Large intestine (tissue), 3 donors: ENCODE measurements around the gene PACSIN1. TPM values are rescaled to one million over a fixed set of nuclear protein-coding genes. Genes with fewer than 3 reads are reported as not detected.

Experiments
- DNase-seq, 2 donors: peaks; one replicate each; pipeline versions ENCODE4 v3.0.0 to v3.0.0-alpha.2; 2013
- H3K27ac ChIP-seq: one replicate; pipeline ENCODE4 v1.5.1; 2013; ENCODE audit warnings: low read length
- H3K27me3 ChIP-seq: 2 replicates; pipeline ENCODE4 v1.6.1; 2013; ENCODE audit warnings: low read length; ENCODE audit not compliant: control insufficient read depth, insufficient read depth
- H3K36me3 ChIP-seq: 2 replicates; pipeline ENCODE4 v1.6.1; 2013; ENCODE audit warnings: low read length; ENCODE audit not compliant: control insufficient read depth, insufficient read depth
- H3K4me1 ChIP-seq: one replicate; pipeline ENCODE4 v1.6.1; 2013; ENCODE audit warnings: low read length; ENCODE audit not compliant: control insufficient read depth, insufficient read depth
- H3K4me3 ChIP-seq: one replicate; pipeline ENCODE4 v1.5.1; 2013; ENCODE audit warnings: low read length
- H3K9me3 ChIP-seq: one replicate; pipeline ENCODE4 v1.6.1; 2013; ENCODE audit warnings: mild to moderate bottlenecking, low read depth, low read length, moderate library complexity; ENCODE audit not compliant: control insufficient read depth
- WGBS: methylation state at CpG from one replicate; pipeline ENCODE4 v1.1.5; 2013; ENCODE audit warnings: low lambda C conversion rate; ENCODE audit not compliant: insufficient coverage; 5-methylcytosine and 5-hydroxymethylcytosine counted together
- polyA plus RNA-seq: library from polyadenylated mRNA; unstranded; fragments of 120-200 nt; gene quantifications from one replicate; pipeline ENCODE4 v1.2.1, GENCODE V29; 2013

PACSIN1 gene
- polyA plus RNA-seq, 1 donor = 0.33 TPM

DNA sequence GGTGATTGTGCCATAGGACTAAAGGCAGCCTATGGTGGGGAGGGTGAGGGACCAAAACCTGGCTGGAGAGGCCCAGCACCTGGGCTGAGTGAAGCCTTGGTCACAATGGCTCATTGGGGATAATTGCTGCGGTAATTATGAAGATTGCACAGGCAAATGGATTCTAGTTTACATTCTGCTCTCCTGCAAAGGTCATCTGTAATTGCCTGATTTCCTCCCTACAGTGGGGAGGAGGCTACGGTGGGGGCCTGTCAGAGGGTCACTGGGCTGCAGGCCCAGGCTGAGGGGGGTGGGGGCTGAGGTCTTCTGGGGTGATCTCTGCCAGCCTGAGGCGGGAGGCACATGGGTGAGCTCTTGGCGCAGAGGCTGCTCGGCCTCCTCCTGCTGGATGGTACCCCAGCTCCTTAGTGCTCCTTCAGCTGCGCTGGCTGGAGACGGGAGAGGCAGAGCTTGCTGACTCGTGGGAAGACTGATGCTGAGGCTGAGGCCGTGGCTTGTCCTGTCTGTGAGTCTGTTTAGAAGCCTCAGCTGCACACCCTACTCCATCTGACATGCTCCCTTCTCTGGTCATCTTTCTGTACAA is 30.3 kb downstream of the PACSIN1 start:
- no CpG with 5 or more reads among the region's 9 CpGs for WGBS
- no peaks in the 10 kb centered on the region for H3K27me3 ChIP-seq
- H3K36me3 ChIP-seq = no peaks in the 10 kb centered on the region
- no peak overlapping the region for H3K4me3 ChIP-seq
- H3K9me3 ChIP-seq = no peaks in the 10 kb centered on the region
- DNase-seq = no peak
- H3K27ac ChIP-seq = no peak overlapping the region
- H3K4me1 ChIP-seq = no peaks in the 10 kb centered on the region

DNA sequence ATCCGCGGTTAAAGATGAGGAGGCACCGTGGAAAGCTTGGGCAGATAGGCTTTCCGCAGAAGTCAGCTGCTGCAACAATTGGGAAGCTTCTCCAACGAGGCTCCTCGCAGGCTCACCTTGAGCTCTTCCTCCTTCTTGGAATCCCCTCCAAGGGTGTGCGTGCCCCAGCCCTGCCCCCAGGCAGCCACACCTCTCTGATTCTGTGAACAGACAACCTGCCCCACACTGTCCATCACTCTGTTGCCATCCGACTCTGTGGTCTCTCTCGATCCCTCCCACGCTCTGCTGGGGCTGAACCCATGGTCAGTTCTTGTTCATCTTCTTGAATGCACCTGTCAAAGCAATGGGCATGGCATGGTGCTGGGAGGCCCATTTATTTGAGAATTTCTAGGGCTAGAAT is 31.5 kb downstream of the PACSIN1 start:
- DNase-seq = no peak
- no CpG with 5 or more reads among the region's 10 CpGs for WGBS
- H3K9me3 ChIP-seq = no peaks in the 10 kb centered on the region
- no peak overlapping the region for H3K4me3 ChIP-seq
- H3K36me3 ChIP-seq = no peaks in the 10 kb centered on the region
- no peaks in the 10 kb centered on the region for H3K4me1 ChIP-seq
- no peaks in the 10 kb centered on the region for H3K27me3 ChIP-seq
- H3K27ac ChIP-seq = no peak overlapping the region

DNA sequence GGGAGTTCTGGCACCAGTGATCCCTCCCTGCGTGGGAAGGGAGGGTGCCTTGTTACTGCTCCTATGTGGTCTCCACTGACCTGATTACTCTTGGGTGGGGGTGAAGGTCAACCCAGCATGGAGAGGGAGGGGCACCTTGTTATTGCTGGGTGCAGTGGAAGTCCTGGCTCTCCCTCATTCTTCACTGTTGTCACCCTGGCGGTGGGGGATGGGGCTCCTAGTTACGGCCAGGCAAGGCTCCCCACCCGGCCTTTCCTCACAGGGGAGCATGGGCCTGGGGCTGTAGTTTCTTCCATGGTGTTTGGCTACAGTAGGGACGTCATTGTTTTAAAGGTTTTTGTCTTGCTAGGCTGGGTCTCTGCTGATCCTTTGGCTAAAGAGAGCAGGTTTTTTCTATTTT is 40.8 kb downstream of the PACSIN1 start:
- Histone ChIP-seq H3K4me1 (no peaks in the 10 kb centered on the region), H3K9me3 (no peaks in the 10 kb centered on the region), H3K36me3 (no peaks in the 10 kb centered on the region), H3K27me3 (no peaks in the 10 kb centered on the region), H3K4me3 (no peak overlapping the region), H3K27ac (no peak overlapping the region)
- no CpG with 5 or more reads among the region's 5 CpGs for WGBS
- DNase-seq = peak in 1 of 2 donors; percentile 30

GRCh38 chr6:34508425-34508824 is 42.5 kb downstream of the PACSIN1 start:
- Histone ChIP-seq H3K36me3 (no peaks in the 10 kb centered on the region), H3K4me3 (no peak overlapping the region), H3K27me3 (no peaks in the 10 kb centered on the region), H3K27ac (no peak overlapping the region), H3K9me3 (no peaks in the 10 kb centered on the region), H3K4me1 (no peaks in the 10 kb centered on the region)
- WGBS = no CpG with 5 or more reads among the region's 3 CpGs
- DNase-seq = no peak

GRCh38 chr6:34509782-34510181 is 43.9 kb downstream of the PACSIN1 start:
- H3K36me3 ChIP-seq = no peaks in the 10 kb centered on the region
- no CpG with 5 or more reads among the region's 4 CpGs for WGBS
- H3K4me1 ChIP-seq = no peaks in the 10 kb centered on the region
- H3K4me3 ChIP-seq = no peak overlapping the region
- H3K9me3 ChIP-seq = no peaks in the 10 kb centered on the region
- no peak overlapping the region for H3K27ac ChIP-seq
- no peak for DNase-seq
- peaks cover 8% of the 10 kb centered on the region for H3K27me3 ChIP-seq

GRCh38 chr6:34510299-34510698 is 44.4 kb downstream of the PACSIN1 start:
- Histone ChIP-seq H3K4me1 (no peaks in the 10 kb centered on the region), H3K27me3 (peaks cover 14% of the 10 kb centered on the region), H3K36me3 (no peaks in the 10 kb centered on the region), H3K9me3 (no peaks in the 10 kb centered on the region), H3K27ac (no peak overlapping the region), H3K4me3 (no peak overlapping the region)
- DNase-seq = no peak
- 92% methylated on average over 2 of the region's 4 CpGs for WGBS

DNA sequence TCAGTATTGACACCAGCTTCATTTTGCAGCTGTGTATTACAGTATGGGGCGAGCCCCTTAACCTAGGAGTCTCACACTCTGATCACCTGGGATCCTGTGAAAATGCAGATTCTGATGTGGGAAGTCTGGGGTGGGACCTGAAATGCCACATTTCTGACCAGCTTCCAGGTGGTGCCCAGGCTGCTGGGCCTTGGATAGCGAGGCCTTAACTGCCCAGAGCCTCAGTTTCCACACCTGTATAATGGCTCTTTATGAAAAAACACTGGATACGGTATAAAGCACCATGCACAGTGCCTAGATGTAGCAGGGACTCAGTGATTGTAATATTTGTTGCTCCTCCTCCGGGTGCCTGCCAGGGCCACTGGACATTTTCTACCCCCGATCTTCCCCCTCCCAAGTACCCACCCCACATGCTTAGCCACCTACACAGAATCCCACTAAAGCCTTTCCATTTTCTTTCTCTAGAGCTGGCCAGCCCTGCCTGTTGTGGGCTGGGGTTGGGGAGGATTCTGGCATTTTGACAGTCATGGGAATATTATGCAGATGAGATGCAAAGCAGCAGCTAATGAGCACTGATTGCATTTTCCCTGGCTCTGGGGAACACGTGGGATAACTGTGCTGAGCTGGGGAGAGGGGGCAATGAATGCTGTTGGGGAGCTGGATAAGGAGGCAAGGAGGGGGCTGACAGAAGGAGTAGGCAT is 45.5 kb downstream of the PACSIN1 start:
- no peaks in the 10 kb centered on the region for H3K36me3 ChIP-seq
- no peaks in the 10 kb centered on the region for H3K9me3 ChIP-seq
- peaks cover 19% of the 10 kb centered on the region for H3K27me3 ChIP-seq
- no peak overlapping the region for H3K27ac ChIP-seq
- H3K4me1 ChIP-seq = no peaks in the 10 kb centered on the region
- no peak for DNase-seq
- WGBS = no CpG with 5 or more reads among the region's 6 CpGs
- H3K4me3 ChIP-seq = no peak overlapping the region

DNA sequence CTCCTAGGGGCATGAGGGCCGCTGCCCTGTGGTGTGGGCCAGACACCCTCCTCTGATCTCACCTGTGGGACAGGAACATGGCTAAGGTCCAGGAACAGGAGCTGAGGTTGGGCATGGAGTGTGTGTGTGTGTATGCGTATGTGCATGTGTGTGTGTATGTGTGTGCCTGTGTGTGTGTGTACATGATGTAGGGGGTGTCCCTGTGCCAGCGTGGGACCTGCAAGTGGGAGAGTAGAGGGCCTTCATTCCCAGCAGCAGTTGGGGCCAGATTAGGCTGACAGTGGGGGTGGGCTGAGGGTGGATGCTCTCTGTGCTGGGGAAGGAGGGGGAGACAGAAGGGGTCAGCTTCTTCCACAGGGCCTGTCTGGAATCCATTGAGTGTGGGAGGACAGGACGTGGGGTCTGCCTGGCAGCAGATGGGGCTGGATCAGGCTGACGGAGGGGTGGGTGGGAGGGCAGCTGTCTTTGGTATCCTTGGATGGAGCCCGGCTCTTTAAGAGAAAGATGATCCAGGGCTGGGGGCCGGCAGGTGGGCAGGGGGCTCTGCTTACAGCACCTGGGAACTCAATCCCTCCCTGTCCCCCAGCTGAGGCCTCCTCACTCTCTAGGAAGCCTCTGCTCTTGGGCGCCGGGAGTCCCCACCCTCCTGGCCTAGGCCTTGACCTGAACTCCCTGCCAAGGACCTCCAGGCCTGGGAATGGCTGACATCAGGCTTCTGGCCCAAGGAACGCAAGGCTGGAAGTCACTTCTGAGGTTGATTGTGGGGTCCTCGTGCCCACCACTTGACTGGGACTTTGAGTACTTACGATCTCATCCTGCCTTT is 46.2 kb downstream of the PACSIN1 start:
- H3K36me3 ChIP-seq = no peaks in the 10 kb centered on the region
- WGBS = no CpG with 5 or more reads among the region's 12 CpGs
- no peak overlapping the region for H3K4me3 ChIP-seq
- no peaks in the 10 kb centered on the region for H3K4me1 ChIP-seq
- no peak for DNase-seq
- no peaks in the 10 kb centered on the region for H3K9me3 ChIP-seq
- H3K27ac ChIP-seq = no peak overlapping the region
- H3K27me3 ChIP-seq = peaks cover 19% of the 10 kb centered on the region

- no peak overlapping the region for H3K27ac ChIP-seq
- WGBS = no CpG with 5 or more reads among the region's 5 CpGs
- no peak overlapping the region for H3K4me3 ChIP-seq
- DNase-seq = no peak
- no peaks in the 10 kb centered on the region for H3K4me1 ChIP-seq
- H3K36me3 ChIP-seq = no peaks in the 10 kb centered on the region
- peaks cover 19% of the 10 kb centered on the region for H3K27me3 ChIP-seq
- no peaks in the 10 kb centered on the region for H3K9me3 ChIP-seq
Observed at GRCh38 chr6:34512738-34513115, 46.9 kb downstream of the PACSIN1 start.

DNA sequence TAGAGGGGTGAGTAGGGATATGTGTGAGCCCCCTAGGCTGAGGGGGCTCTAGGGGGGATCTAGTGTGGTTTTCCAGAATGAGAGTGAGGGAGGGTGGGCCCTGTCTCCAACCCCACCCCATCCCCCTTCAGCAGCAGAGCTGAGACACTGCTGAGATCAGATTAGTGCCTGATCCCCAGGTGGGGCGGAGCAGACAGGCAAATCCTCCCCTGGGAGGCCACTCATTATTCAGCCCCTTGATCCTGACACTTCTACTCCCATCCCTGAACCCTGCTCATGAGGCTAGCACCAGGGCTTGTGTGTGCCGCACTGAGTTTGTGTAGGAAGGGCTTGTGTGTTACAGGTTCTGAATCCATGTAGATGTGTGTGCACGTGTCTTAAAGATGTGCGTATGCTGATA is 47.8 kb downstream of the PACSIN1 start:
- Histone ChIP-seq H3K4me1 (no peaks in the 10 kb centered on the region), H3K4me3 (no peak overlapping the region), H3K9me3 (no peaks in the 10 kb centered on the region), H3K36me3 (no peaks in the 10 kb centered on the region), H3K27me3 (peaks cover 19% of the 10 kb centered on the region), H3K27ac (no peak overlapping the region)
- WGBS = no CpG with 5 or more reads among the region's 4 CpGs
- no peak for DNase-seq
